ENCODE results near the gene TET1. TPM values are rescaled to one million over a fixed set of nuclear protein-coding genes. Genes with fewer than 3 reads are reported as not detected.

Gene TET1
- total RNA-seq (2022; extraction: Qiagen RNA extraction; ENCODE audit: low read depth), result 0.26 to 0.64 TPM (median 0.58 TPM) in 5 replicates

GRCh38 chr10:68560186-68560942, at the start of gene TET1:
Gene TET1, plus strand, starts transcription at chr10:68560337. Its CDS starts 12,002 bp downstream, at chr10:68572339.

GRCh38 chr10:68720793-68721672, 160.9 kb downstream of the TET1 start, which contains the start of gene CCAR1:
Gene CCAR1, plus strand, starts transcription at chr10:68721239. Its CDS starts 1,266 bp downstream, at chr10:68722505.

Other genes starting within 250 kb of the TET1 start
- 196 to 273 TPM (median 230 TPM) in 5 replicates for gene HNRNPH3, start 228.3 kb upstream of the TET1 start, total RNA-seq (2022; extraction: Qiagen RNA extraction; ENCODE audit: low read depth)
- 2.6 to 3.5 TPM (median 3.2 TPM) in 5 replicates for gene PBLD, start 227.4 kb upstream of the TET1 start, total RNA-seq (2022; extraction: Qiagen RNA extraction; ENCODE audit: low read depth)
- 5.0 to 13.3 TPM (median 9.1 TPM) in 5 replicates for gene RUFY2, start 153.1 kb upstream of the TET1 start, total RNA-seq (2022; extraction: Qiagen RNA extraction; ENCODE audit: low read depth)
- 5.5 to 11.7 TPM (median 10.1 TPM) in 5 replicates for gene DNA2, start 88.4 kb upstream of the TET1 start, total RNA-seq (2022; extraction: Qiagen RNA extraction; ENCODE audit: low read depth)
- gene SLC25A16, start 32.8 kb upstream of the TET1 start, total RNA-seq (2022; extraction: Qiagen RNA extraction; ENCODE audit: low read depth), result 11.4 to 17.9 TPM (median 15.4 TPM) in 5 replicates
- gene CCAR1, start 160.9 kb downstream of the TET1 start, total RNA-seq (2022; extraction: Qiagen RNA extraction; ENCODE audit: low read depth), result 56.2 to 119 TPM (median 67.6 TPM) in 5 replicates

Measured in A549 treated with ZK216348 at 1 μM for 4 hours (cell line).